HG03460 (cell line): Measurements from ENCODE around the gene CYP2W1.

Experiments
- ATAC-seq: cut with Tn5 transposase; IDR thresholded peaks from one replicate; pipeline ENCODE4 v1.9.1; 2021; ENCODE audit not compliant: unreplicated experiment

CYP2W1 gene

DNA sequence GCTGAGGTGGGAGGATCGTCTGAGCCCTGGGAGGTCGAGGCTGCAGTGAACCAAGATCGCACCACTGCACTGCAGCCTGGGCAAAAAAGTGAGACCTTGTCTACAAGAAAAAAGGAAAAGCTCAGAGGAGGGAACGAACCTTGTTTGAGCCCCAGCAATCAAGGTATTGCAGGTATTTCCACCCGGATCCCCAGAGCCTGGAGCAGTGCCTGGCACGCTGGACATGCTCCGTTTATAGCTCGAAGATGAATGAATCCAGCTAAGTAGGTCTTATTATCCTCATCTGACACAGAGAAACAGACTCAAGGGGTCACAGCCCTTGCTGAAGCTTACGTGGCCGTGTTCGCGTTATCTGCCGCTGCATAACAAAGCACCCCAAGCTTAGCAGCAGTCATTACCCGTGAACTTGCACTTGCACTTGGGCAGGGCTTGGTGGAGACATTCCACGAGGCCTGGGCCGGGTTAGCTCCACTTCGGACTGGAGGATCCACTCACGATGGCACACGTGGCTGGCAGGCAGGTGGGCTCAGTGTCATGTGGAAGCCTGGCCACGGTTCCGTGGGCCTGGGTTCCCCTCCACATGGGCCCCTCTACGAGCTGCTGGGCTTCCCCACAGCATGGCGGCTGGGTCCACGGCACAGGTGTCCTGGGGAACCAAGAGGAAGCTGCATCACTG, 4.4 kb upstream of the CYP2W1 start:
- ATAC-seq = no peak

DNA sequence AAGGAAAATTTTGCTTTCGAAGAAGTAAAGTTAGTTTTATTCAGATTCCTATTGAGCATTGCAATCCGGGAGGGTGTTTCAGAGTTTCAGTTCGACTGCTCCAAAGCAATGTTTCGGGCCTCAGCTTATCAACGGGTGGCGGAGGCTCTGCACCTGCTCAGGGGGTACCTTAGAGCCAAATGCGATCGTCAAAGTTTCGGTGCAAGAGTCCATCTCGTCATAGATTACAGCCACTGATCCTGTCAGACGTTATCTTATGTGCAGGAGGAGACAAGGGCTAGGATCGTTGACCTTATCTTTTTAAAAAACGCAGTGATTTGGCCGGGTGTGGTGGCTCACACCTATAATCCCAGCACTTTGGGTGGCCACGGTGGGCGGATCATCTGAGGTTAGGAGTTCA, 3.8 kb upstream of the CYP2W1 start:
- ATAC-seq = no peak

DNA sequence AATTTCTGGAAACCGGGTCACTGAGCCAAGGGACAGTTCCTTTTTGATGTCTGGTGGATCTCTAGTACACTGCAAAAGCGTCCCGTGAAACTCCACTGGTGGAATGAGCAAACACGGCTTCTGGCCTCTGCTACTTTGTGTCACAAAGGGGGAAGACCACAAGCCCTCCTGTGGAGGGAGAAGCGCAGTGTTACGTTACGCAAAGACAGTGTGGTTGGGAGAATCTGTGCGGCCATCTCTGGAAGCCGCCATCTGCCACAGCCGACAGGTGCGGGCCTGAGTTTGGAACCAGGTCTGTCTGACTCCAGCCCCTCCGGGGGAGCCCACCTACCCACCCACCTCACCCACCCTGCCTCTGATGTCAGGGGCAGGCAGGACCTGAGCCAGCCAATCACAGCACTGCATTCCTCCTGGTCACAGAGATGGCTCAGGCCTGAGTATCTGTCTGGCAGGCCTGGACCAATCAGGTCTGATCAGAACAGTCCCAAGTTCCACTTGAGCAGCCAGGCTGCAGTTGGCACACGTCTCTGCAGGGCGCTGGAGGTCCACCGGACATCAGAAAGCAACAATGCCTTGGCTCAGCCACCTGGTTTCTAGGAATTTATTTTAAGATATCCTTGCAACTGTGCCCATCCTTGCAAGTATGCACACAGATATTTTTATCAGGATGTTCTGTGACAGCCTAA, 3.0 kb upstream of the CYP2W1 start:
- no peak for ATAC-seq

DNA sequence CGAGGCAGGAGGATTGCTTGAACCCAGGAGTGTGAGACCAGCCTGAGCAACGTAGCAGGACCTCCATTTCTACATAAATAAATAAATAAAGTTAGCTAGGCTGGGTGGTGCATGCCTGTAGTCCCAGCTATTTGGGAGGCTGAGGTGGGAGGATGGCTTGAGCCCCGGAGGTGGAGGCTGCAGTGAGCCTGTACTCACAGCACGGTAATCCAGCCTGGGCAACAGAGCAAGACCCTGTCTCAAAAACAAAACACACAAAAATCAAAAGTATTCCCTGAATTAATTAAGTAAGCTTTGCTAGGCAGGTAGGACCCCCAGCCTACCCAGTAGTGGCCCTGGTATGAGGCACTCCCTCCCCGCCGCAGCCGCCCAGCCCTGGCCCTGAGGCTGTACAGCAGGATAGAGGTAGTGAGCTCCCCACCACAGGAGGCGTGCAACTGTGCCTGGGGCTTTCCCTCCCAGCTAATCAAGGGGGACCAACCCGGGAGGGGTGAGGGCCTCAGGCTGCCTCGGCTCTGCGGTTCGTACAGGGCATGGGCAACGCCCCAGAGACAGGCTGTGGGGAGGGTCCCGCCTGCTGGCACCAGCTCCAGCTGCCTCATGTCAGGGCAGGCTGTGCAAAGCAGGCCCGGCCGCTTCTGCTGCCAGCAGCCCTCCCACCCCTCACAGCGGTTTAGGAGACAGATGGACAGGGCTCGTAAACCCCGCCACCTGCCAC, 1.0 kb upstream of the CYP2W1 start:
- ATAC-seq = no peak

DNA sequence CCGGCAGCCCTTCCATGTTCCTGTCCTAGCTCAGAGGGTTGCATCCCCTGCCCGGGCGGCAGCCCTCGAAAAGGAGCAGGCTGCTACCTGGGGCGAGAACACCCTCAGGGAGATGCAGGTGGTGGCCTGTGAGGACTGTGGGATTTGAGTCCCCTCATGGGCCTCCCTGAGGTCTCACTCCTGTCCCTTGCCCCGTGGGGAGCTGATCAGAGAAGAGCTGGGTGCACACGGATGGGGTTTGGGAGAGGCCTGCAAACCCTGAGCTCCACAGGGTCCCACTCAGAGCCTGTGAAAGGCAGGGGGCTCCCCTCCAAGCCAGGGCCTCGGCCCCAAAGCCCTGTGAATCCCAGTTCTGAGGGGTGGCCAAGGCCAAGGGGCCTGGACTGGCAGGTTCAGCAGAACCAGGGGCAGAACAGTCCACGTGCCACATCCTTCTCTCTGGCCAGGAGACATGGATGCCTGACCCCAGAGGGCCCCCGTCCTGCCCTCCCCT, 424 bp upstream of the CYP2W1 start:
- ATAC-seq = no peak

DNA sequence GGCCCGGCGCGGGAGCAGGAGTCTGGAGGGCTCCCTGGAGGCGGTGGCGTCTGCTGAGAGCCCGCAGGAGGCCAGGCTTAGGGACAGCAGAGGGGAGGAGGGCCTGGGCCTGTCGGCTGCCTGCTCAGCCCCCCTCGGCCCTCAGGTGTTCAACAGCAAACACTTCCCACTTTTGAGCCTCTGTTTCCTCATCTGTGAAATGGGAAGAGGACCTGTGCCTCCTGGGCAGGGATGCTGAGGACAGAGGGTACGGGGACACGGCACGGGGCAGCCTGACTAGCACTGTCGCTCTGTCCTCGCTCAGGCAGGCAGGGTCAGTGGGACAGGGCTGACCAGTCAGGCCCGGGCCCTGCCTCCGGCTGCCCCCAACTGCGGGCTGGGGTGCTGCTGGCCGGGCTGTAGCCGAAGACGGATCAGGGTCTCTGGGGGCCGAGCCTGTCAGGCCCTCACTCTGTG, 663 bp downstream of the CYP2W1 start:
- ATAC-seq = no peak

DNA sequence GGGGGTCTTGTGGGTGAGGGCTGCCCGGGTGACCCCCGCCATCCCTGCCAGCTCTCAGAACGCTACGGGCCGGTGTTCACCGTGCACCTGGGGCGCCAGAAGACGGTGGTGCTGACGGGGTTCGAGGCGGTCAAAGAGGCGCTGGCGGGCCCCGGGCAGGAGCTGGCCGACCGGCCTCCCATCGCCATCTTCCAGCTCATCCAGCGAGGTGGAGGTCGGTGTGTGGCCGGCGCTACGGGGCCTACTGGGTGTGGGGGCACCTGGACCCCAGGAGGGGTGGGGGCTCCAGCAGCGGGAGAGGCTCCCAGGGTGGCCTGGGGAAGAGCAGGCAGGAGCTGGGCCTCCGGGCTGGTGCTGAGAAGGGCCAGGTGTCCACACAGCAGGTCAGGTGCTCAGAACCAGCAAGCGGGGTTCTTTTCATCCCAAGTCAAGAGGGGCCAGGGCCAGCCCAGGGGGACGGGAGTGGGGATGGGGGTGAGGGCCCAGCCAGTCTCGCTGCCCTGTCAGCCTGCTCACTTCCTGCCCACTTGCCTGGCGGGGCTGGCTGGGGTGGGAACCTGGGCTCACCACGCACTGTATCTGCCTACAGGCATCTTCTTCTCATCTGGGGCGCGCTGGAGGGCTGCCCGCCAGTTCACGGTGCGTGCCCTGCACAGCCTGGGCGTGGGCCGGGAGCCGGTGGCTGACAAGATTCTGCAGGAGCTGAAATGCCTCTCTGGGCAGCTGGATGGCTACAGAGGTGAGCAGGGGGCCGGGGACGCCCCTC, 1.6 kb downstream of the CYP2W1 start:
- ATAC-seq = no peak

DNA sequence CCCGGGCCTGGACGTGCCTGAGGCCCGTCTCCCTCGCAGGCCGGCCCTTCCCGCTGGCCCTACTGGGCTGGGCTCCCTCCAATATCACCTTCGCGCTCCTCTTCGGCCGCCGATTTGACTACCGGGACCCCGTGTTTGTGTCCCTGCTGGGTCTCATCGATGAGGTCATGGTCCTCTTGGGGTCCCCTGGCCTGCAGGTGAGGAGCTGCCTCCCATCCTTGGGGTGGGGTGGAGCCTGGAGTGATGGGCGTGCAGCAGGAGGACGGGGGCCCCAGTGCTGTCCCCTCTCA, 2.1 kb downstream of the CYP2W1 start:
- ATAC-seq = no peak

DNA sequence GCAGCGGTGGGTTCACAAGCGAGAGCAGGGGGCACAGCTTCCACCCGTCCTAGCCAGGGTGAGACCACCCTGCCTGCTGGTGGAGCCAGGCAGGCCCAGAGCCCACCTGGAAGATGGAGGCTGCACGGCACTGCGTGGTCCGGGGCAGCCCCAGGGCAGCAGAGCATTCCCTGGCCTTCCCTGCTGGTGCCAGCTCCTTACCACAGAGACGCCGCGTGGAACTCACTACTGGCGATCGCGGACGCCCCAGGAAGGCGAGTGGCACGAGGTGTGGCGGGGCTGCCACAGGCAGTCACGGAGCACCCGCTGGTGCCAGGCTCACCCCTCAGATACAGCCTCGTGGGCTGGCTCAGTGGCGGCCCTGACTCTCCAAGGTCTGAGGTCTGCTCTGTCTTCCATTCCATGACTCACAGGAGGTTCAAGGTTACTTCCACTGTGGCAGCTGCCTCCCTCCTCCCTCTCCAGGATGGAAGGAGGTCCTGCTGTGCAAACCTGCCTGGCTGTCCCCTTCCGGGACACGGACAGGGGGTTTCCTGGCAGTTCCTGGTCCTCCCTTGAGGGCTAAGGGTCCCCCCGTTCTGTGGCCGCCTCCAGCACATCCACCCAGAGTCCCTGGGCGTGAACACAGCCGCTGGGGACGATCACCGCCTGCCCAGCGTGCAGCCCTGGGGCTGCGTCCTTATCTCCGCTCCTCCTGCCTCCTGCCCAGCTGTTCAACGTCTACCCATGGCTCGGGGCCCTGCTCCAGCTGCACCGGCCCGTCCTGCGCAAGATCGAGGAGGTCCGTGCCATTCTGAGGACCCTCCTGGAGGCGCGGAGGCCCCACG, 3.1 kb downstream of the CYP2W1 start:
- ATAC-seq = no peak

DNA sequence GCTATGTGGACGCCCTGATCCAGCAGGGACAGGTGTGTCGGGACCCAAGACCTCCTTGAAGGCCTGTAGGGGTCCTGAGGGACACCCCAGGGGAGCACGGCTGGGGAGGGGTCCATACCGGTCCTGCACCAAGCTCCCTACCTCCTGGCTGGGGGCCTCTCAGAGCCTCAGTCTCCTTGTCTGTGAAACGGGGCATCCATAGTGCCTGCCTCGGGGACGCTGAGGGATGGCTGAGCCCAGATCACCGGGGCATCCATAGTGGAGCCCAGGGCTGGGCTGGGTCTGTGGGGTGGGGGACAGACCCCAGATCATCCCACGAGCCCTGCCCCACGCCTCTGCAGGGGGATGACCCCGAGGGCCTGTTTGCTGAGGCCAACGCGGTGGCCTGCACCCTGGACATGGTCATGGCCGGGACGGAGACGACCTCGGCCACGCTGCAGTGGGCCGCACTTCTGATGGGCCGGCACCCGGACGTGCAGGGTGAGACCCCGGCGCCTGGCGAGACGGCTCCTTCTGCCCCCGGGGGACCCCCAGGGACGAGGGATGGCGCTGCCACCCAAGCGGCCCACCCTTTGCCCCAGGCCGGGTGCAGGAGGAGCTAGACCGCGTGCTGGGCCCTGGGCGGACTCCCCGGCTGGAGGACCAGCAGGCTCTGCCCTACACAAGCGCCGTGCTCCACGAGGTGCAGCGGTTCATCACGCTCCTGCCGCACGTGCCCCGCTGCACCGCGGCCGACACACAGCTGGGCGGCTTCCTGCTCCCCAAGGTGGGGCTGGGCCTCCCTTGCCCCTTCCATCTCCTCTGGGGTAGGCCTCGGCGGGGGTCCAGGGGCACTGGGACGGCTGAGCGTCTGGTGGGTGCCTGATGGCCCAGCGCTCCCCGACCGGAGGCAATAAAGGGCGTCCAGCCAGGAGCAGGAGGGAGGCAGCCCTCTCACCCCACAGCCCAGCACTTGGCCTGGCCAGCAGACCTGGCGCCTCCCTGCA, 4.1 kb downstream of the CYP2W1 start:
- ATAC-seq = no peak

DNA sequence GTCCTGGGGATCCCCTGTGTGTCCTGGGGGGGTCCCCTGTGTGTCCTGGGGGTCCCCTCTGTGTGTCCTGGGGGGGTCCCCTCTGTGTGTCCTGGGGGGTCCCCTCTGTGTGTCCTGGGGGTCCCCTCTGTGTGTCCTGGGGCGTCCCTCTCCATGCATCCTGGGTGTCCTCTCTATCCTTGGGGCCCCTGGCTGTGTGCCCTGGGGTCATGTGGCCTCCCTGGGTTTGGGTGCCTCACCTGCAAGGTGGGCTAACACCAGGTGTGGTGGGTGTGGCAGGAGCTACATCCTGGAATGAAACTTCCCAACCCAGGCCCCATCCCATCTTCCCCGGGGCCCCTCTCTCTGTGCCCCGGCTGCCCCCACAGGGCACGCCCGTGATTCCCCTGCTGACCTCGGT, 4.9 kb downstream of the CYP2W1 start:
- ATAC-seq = no peak

DNA sequence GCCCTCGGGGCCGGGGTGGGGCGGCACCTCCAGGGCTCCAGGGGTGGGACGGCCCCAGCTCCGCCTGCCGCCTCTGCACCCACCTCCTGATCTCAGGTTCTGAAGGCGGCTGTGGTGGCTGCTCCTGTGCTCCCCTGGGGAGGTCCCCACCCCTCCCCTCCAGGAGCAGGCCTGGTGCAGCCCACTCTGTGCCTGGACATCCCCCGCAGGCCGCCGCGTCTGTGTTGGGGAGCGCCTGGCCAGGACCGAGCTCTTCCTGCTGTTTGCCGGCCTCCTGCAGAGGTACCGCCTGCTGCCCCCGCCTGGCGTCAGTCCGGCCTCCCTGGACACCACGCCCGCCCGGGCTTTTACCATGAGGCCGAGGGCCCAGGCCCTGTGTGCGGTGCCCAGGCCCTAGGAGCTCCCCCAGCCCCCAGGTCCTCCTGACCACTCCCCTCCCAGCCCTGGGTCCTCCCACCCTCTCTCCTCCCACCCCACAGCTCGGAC, 5.5 kb downstream of the CYP2W1 start:
- ATAC-seq = no peak

DNA sequence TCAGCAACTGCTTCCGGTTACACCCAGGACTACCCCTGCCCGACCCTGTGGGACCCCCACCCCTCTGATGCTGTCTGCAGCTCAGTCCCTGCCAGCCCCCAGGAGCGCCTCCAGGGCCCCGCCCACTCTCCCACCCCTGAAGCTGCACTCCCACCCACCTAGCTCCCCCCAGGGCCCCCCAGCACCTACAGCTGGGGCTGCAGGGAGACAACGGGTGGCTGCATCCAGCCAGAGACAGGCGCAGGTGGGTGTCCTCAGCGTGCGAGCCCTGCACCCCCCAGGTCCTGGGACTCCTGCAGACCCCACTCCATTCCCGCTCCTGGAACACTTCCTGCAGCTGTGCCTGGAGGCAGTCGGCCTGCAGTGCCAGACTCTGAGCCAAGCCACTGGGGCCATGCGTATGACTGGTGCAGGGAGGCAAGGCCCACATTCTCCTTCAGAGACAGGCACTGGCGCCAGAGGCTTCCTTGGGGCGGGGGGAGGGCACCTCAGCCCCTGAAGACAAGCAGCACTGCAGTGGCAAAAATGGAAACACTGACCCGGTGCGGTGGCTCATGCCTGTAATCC, 6.1 kb downstream of the CYP2W1 start:
- ATAC-seq = no peak

DNA sequence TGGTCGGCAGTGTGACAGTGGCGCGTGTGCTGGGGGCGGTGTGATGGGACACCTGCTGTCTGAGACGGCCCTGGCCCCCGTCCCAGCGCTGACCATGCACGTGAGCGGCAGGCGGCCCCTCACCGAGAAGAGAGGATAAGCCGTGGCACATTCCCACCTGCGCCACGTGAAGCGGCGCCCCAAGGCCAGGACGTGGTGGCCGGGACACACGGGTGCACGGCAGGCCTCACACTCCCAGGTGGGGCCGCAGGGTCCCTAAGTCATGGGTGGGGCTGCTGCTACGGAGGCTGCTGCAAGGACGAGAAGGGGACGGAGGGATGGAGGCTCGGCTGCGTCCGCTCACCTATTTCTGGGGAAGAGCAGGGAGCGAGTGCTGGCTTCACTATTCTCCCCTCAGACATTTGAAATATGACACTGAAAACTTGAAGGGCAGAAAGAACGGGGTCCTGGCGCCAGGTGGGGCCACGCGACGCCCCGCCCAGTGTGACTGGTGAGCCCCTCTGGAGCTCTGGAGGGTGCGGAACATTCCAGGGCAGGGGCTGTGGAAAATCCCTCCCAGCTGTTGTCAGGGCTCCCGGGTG, 7.5 kb downstream of the CYP2W1 start:
- ATAC-seq = no peak

DNA sequence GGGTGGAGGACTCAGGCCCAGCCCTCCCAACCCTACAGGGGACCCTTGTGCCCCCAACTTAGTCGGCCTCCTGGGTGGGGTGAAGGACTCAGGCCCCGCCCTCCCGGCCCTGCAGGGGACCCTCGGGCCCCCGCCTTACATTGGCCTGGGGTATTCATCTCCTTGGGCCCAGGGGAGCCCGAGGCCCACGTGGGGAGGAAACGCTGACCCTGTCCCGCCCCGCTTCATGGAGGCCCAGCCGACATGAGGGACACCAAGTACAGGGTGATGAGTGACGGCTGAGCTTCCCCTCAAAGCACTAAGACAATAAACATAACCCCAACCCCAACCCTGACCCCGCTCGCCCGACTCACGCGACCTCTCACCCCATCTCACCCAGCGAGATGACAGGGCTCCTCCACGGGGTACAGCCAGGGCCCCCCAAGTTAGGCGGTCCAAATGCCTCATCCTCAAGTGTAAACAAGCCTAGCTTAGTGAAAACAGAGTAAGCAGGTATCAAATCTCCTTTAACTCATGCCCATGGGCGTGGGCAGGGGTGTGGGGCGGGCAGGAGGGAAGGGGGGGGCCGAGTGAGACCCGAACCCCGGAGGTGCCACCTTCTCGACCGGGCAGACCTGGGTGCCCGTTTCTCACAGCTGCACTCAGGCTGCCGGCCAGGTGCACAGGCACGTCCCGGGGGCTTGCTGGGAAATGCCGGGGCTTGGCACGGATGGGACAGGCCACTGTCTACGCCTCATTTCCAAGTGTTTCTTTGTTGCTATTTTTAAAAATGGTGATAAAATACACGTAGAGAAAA, 8.2 kb downstream of the CYP2W1 start:
- no peak for ATAC-seq

DNA sequence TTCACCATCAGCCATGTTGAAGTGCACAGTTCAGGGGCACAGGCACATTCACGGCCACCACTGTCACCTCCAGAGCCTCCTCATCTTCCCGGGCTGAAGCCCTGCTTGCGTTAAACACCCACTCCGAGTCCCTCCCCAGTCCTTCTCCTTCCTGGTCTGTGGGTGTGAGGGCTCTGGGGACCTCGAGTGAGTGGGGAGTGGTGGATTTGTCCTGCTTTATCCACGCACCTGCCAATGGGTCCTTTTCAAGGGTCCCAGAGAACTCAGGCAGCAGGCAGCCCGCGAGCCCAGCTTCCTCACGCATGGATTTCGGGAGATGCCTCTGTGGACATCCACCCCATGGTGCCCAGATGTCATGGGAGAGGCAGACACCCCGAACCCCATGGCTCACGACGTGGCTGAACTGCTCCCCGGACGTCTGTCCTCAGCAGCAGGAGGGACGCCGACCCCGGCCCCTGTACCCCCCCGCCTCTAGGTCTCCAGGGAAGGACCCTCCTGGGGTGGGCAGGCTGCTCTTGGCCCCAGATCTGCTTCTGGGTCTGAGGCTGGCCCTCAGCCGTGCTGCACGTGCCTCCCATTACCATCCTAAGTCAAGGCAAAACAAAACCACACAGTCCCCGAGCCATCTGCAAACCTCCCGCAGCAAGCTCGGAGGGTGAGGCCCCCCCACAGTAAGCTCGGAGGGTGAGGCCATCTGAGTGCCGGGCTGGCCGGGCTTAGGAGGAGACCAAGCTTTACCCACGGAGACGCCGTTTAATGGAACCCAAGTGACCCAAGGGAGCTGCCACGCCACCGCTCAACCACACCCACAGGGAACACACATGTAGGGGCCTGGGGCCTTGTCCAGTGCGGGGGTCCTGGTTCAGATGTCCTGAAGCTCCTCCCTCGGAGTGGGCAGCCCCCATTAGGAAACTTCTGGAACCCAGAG, 9.0 kb downstream of the CYP2W1 start:
- ATAC-seq = no peak
